ENCODE results near the gene TMEM178B.

GRCh38 chr7:141313896-141314295, 240.0 kb downstream of the TMEM178B start:
- TF ChIP-seq TEAD4 (IDR thresholded peaks at IDR 0.05; ENCODE audit: borderline replicate concordance, insufficient read depth) (no peak), CTCF (IDR thresholded peaks at IDR 0.05) (no peak), FOSL2 (IDR thresholded peaks at IDR 0.05; ENCODE audit: borderline replicate concordance, low read depth) (no peak), POLR2AphosphoS5 (IDR thresholded peaks at IDR 0.05; ENCODE audit: low read depth, low read length) (no peak), EP300 (IDR thresholded peaks at IDR 0.05; ENCODE audit: borderline replicate concordance in 1 of 2, low read depth in 1 of 2, low read length in 1 of 2) (no peak), RFX5 (IDR thresholded peaks at IDR 0.05; ENCODE audit: low read length) (no peak), PBX3 (IDR thresholded peaks at IDR 0.05) (no peak), TAF1 (IDR thresholded peaks at IDR 0.05; ENCODE audit: borderline replicate concordance, low read depth, low read length) (no peak), RAD21 (IDR thresholded peaks at IDR 0.05; ENCODE audit: low read length) (no peak), NFIC (IDR thresholded peaks at IDR 0.05; ENCODE audit: borderline replicate concordance) (no peak)

All from SK-N-SH (cell line).